ENCODE measurements around the gene WBP4. TPM values are rescaled to one million over a fixed set of nuclear protein-coding genes. Genes with fewer than 3 reads are reported as not detected.

WBP4 gene
- 6.4 to 9.8 TPM (median 7.6 TPM) in 5 replicates for total RNA-seq (2022; extraction: Qiagen RNA extraction; ENCODE audit: low read depth)

GRCh38 chr13:41061075-41061913 is at the start of gene WBP4:
Gene WBP4 (plus strand): TSS chr13:41061509. CDS start chr13:41061674, 165 bp downstream.

GRCh38 chr13:41019011-41019487 is 42.3 kb upstream of the WBP4 start, which contains the start of gene ELF1:
Gene ELF1 (minus strand): TSS chr13:41019316. CDS start chr13:40982054, 37,262 bp downstream.

DNA sequence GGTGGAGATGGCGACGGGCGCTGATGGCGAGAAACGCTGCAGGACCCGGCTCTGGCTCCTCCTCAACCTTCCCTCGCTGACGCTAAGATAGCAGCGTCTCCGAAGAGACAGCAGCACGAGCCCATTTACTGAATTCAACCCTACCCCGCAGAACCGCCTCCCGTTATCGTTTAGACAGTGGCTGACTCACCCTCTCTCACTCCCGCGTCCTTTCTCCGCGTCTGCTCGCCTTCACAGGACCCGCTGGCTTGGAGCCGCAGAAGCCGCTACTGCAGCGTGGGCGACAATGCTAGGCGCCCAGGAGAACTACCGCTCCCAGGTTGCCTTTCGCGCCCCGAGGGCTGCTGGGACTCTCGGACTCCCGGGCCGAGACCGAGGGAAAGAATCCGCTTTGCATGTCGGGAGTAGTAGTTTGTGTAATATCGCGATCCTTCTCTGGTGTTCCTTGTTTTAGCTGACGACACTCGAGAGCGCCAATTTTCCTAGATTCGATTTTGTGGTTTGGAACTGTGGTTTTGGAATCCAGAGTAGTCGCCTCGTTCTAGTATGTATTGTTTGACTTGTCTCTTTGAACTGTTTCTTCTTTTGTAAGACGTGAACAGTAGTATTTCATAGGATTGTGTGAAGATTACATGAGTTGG is 71.3 kb downstream of the WBP4 start, which contains the start of gene KBTBD6:
Gene KBTBD6 (minus strand): TSS at position 291 of the 641 bp plus-strand sequence. CDS start 291 bp downstream, outside the sequence.

Other genes starting within 250 kb of the WBP4 start
- gene ELF1, start 42.2 kb upstream of the WBP4 start, total RNA-seq (2022; extraction: Qiagen RNA extraction; ENCODE audit: low read depth) = 23.6 to 30.1 TPM (median 26.4 TPM) in 5 replicates
- 3.0 to 5.5 TPM (median 5.2 TPM) in 5 replicates for gene KBTBD6, start 71.3 kb downstream of the WBP4 start, total RNA-seq (2022; extraction: Qiagen RNA extraction; ENCODE audit: low read depth)
- 1.3 to 2.8 TPM (median 2.5 TPM) in 5 replicates for gene KBTBD7, start 133.1 kb downstream of the WBP4 start, total RNA-seq (2022; extraction: Qiagen RNA extraction; ENCODE audit: low read depth)
- 5.1 to 7.0 TPM (median 6.6 TPM) in 5 replicates for gene MTRF1, start 202.1 kb downstream of the WBP4 start, total RNA-seq (2022; extraction: Qiagen RNA extraction; ENCODE audit: low read depth)
- gene NAA16, start 249.8 kb downstream of the WBP4 start, total RNA-seq (2022; extraction: Qiagen RNA extraction; ENCODE audit: low read depth) = 4.7 to 10.1 TPM (median 10.0 TPM) in 5 replicates